T follicular helper cell (primary cell): ENCODE results near the gene DDB1.

Source experiments
- DNase-seq: peaks from one replicate; pipeline ENCODE4 v3.0.0-alpha.2; 2020; ENCODE audit warnings: low read depth

Gene DDB1

GRCh38 chr11:61356706-61357105 lies 23.8 kb upstream of the DDB1 start:
- DNase-seq = no peak

GRCh38 chr11:61354208-61354607 lies 21.3 kb upstream of the DDB1 start:
- DNase-seq = no peak

GRCh38 chr11:61353131-61354067 lies 20.5 kb upstream of the DDB1 start:
- no peak for DNase-seq

- no peak for DNase-seq
Observed at GRCh38 chr11:61352038-61352437, 19.1 kb upstream of the DDB1 start.

GRCh38 chr11:61350803-61351202 lies 17.9 kb upstream of the DDB1 start:
- no peak for DNase-seq

GRCh38 chr11:61350336-61350735 lies 17.4 kb upstream of the DDB1 start:
- DNase-seq = no peak

- DNase-seq = no peak
Observed at GRCh38 chr11:61349916-61350315, 17.0 kb upstream of the DDB1 start.

- no peak for DNase-seq
Observed at GRCh38 chr11:61349189-61349751, 16.4 kb upstream of the DDB1 start.

GRCh38 chr11:61347916-61348461 lies 15.1 kb upstream of the DDB1 start:
- DNase-seq = no peak

GRCh38 chr11:61345954-61346843 lies 13.3 kb upstream of the DDB1 start:
- DNase-seq = no peak

- DNase-seq = no peak
Observed at GRCh38 chr11:61345170-61345610, 12.3 kb upstream of the DDB1 start.

- no peak for DNase-seq
Observed at GRCh38 chr11:61343792-61344745, 11.2 kb upstream of the DDB1 start.

GRCh38 chr11:61342207-61342803 lies 9.4 kb upstream of the DDB1 start:
- no peak for DNase-seq

- DNase-seq = no peak
Observed at GRCh38 chr11:61341706-61342105, 8.8 kb upstream of the DDB1 start.

GRCh38 chr11:61340979-61341378 lies 8.1 kb upstream of the DDB1 start:
- DNase-seq = no peak

- no peak for DNase-seq
Observed at GRCh38 chr11:61339490-61339878, 6.6 kb upstream of the DDB1 start.

GRCh38 chr11:61338783-61339489 lies 6.0 kb upstream of the DDB1 start:
- DNase-seq = no peak

GRCh38 chr11:61337706-61338470 lies 5.0 kb upstream of the DDB1 start:
- DNase-seq = no peak
